GM06990 (cell line): ENCODE results near the gene B4GALNT3.

Experiments used
- DNase-seq: peaks from one replicate; pipeline ENCODE4 v3.0.0-alpha.2; 2011; ENCODE audit not compliant: insufficient read length; ENCODE audit errors: extremely low read depth
- H3K27me3 ChIP-seq: replicated peaks from 2 replicates; pipeline ENCODE4 v1.6.0; 2011; ENCODE audit warnings: low read length; ENCODE audit not compliant: control insufficient read depth, insufficient read depth
- H3K36me3 ChIP-seq: 2 replicates; pipeline ENCODE4 v1.5.1; 2011; ENCODE audit warnings: low read length; ENCODE audit not compliant: control insufficient read depth, insufficient read depth
- H3K4me3 ChIP-seq: replicated peaks from 2 replicates; pipeline ENCODE4 v1.5.1; 2011; ENCODE audit warnings: low read depth, mild to moderate bottlenecking, control low read depth, low read length
- TF ChIP-seq, protein P1 (sequence below): IDR thresholded peaks from 2 replicates; pipeline ENCODE4 v1.5.1; 2011; ENCODE audit warnings: low read length, control low read depth, mild to moderate bottlenecking, inconsistent platforms; ENCODE audit not compliant: insufficient read depth, poor library complexity, severe bottlenecking

B4GALNT3 gene

GRCh38 chr12:470133-470532 is 10.4 kb downstream of the B4GALNT3 start:
- no peak overlapping the region for H3K4me3 ChIP-seq

GRCh38 chr12:473198-473597 is 13.5 kb downstream of the B4GALNT3 start:
- H3K27me3 ChIP-seq, result peaks cover 2% of the 10 kb centered on the region; the same call in 1 of the 2 replicates
- no peak for DNase-seq
- H3K4me3 ChIP-seq, result no peak overlapping the region
- TF ChIP-seq, protein P1, sequence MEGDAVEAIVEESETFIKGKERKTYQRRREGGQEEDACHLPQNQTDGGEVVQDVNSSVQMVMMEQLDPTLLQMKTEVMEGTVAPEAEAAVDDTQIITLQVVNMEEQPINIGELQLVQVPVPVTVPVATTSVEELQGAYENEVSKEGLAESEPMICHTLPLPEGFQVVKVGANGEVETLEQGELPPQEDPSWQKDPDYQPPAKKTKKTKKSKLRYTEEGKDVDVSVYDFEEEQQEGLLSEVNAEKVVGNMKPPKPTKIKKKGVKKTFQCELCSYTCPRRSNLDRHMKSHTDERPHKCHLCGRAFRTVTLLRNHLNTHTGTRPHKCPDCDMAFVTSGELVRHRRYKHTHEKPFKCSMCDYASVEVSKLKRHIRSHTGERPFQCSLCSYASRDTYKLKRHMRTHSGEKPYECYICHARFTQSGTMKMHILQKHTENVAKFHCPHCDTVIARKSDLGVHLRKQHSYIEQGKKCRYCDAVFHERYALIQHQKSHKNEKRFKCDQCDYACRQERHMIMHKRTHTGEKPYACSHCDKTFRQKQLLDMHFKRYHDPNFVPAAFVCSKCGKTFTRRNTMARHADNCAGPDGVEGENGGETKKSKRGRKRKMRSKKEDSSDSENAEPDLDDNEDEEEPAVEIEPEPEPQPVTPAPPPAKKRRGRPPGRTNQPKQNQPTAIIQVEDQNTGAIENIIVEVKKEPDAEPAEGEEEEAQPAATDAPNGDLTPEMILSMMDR, result no peak
- H3K36me3 ChIP-seq, result no peaks in the 10 kb centered on the region

More at GRCh38 chr12:470133-470532, 10.4 kb downstream of the B4GALNT3 start:
- no peak for DNase-seq
- no peaks in the 10 kb centered on the region for H3K36me3 ChIP-seq
- H3K27me3 ChIP-seq, result no peaks in the 10 kb centered on the region
- TF ChIP-seq, protein P1, result no peak

GRCh38 chr12:473863-474577 is 14.3 kb downstream of the B4GALNT3 start:
- Histone ChIP-seq H3K36me3 (no peaks in the 10 kb centered on the region), H3K27me3 (peaks cover 2% of the 10 kb centered on the region; the same call in 1 of the 2 replicates), H3K4me3 (no peak overlapping the region)
- TF ChIP-seq, protein P1, result no peak
- no peak for DNase-seq

DNA sequence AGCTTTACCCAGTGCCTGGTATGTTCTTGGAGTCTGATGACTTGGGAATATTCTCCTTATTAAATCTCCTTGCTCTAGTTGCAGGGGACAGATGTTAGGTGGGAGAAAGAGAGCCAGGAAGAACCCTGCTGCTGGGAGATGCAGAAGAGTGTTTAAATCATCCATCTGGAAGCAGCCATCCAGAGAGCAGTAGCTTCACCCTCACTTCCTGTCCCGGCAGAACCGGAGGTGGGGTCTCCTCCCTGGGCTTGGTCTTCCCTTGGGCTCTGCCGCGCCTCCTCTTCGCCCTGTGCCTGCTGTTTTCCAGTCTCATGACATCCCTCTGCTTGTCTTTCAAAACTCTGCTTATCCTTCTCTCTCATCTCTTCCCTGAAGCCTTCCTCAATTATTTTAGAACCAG is 15.5 kb downstream of the B4GALNT3 start:
- Histone ChIP-seq H3K27me3 (peaks cover 2% of the 10 kb centered on the region; the same call in 1 of the 2 replicates), H3K4me3 (no peak overlapping the region), H3K36me3 (no peaks in the 10 kb centered on the region)
- TF ChIP-seq, protein P1, result no peak
- no peak for DNase-seq

DNA sequence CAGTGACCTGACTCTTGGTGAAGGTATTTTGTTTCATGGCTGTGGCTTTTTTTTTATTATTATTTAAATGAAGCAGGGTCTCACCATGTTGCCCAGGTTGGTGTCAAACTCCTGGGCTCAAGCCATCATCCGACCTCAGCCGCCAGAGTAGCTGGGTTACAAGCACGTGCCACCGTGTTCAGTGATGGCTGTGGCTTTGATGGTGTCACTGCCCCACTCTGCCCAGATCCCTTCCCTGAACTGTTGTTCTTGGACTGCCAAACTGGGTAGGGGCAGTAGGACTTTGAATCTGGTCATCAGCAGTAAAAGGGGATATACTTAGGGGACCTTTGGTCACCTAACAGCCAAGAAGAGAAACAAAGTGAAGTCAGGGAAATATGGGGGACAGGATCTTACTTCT is 19.4 kb downstream of the B4GALNT3 start:
- Histone ChIP-seq H3K27me3 (peaks cover 2% of the 10 kb centered on the region), H3K36me3 (no peaks in the 10 kb centered on the region), H3K4me3 (no peak overlapping the region)
- DNase-seq, result no peak
- TF ChIP-seq, protein P1, result no peak
